Thyroid gland (tissue), 4 donors: ENCODE results near the gene CASD1.

Source experiments
- POLR2A ChIP-seq, 2 donors: fragments of 450-650 bp; IDR thresholded peaks; one replicate each; pipeline ENCODE4 v1.6.1; 2017; ENCODE audit warnings: antibody characterized with exemption in 2 of 2, mild to moderate bottlenecking in 2 of 2, moderate library complexity in 1 of 2
- TF ChIP-seq, protein P1 (sequence below), 6 experiments: fragments of 200-600 bp in 3 of 6; fragments of 450-650 bp in 3 of 6; sonication (generic) in 3 of 6; IDR thresholded peaks; one replicate each; pipeline ENCODE4 v1.5.1; 2016 to 2019; ENCODE audit warnings: antibody characterized with exemption in 6 of 6, mild to moderate bottlenecking in 2 of 6, inconsistent platforms in 1 of 6, moderate library complexity in 1 of 6

- TF ChIP-seq, protein P1, sequence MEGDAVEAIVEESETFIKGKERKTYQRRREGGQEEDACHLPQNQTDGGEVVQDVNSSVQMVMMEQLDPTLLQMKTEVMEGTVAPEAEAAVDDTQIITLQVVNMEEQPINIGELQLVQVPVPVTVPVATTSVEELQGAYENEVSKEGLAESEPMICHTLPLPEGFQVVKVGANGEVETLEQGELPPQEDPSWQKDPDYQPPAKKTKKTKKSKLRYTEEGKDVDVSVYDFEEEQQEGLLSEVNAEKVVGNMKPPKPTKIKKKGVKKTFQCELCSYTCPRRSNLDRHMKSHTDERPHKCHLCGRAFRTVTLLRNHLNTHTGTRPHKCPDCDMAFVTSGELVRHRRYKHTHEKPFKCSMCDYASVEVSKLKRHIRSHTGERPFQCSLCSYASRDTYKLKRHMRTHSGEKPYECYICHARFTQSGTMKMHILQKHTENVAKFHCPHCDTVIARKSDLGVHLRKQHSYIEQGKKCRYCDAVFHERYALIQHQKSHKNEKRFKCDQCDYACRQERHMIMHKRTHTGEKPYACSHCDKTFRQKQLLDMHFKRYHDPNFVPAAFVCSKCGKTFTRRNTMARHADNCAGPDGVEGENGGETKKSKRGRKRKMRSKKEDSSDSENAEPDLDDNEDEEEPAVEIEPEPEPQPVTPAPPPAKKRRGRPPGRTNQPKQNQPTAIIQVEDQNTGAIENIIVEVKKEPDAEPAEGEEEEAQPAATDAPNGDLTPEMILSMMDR (IDR thresholded peaks at IDR 0.05), result no peak
- no peak for TF ChIP-seq POLR2A (IDR thresholded peaks at IDR 0.05)
These were observed 2.1 kb upstream of the CASD1 start for GRCh38 chr7:94507462-94507861.
